H1 (cell line): ENCODE measurements around the gene ABHD16A. TPM values are rescaled to one million over a fixed set of nuclear protein-coding genes. Genes with fewer than 3 reads are reported as not detected.

Experiments
- CHD7 ChIP-seq: fragments of 300-600 bp; sonication (generic); IDR thresholded peaks from 2 replicates; pipeline ENCODE4 v1.7.1; 2012; ENCODE audit warnings: low read length, moderate library complexity, mild to moderate bottlenecking, inconsistent platforms; ENCODE audit not compliant: insufficient replicate concordance
- polyA plus RNA-seq, 7 experiments: library from polyadenylated mRNA; depleted of rRNA in 3 of 7; stranded (reverse) in 5 of 7; unstranded in 2 of 7; fragments of >200 nt in 5 of 7; fragments of 200-250 nt in 2 of 7; gene quantifications; 1 replicate in 5 of 7; 2 replicates in 1 of 7; 4 replicates in 1 of 7; pipeline versions ENCODE4 v1.2.1 to v1.2.3, GENCODE V29; 2011 to 2013; ENCODE audit warnings: missing spikeins in 2 of 7, mixed read lengths in 2 of 7
- total RNA-seq: library from RNA; stranded (reverse); fragmentation: NEBNext Ultra II Directional; extraction: Animal tissue kit (Norgen Biotek cat#: 25700); gene quantifications from 2 replicates; pipeline ENCODE4 v1.2.1, GENCODE V29; 2021

Gene ABHD16A
- total and polyA plus RNA-seq, 2 of the 8 experiments (the other 6 are each of a cell fraction or from before 2014, with no cell fraction given), result 32.9 to 40.2 TPM

GRCh38 chr6:31687321-31687720 lies 15.8 kb downstream of the ABHD16A start (continued):
- no peak for TF ChIP-seq CHD7
